Tibial nerve (tissue), 4 donors: ENCODE results near the gene AQP1. TPM values are rescaled to one million over a fixed set of nuclear protein-coding genes. Genes with fewer than 3 reads are reported as not detected.
A peak's percentile ranks its signal among the peaks of the same experiment; 100 is the strongest.

ENCODE experiments used
- DNase-seq, 2 donors: peaks; one replicate each; pipeline ENCODE4 v3.0.0-alpha.2; 2019; ENCODE audit warnings: low spot score in 2 of 2
- H3K27ac ChIP-seq, 4 donors: fragments of 200-600 bp; sonication (generic) in 3 of 4; one replicate each; pipeline ENCODE4 v1.5.1; 2017 to 2019; ENCODE audit warnings: mild to moderate bottlenecking in 1 of 4
- H3K27me3 ChIP-seq, 2 donors: fragments of 200-600 bp; sonication (generic) in 1 of 2; one replicate each; pipeline versions ENCODE4 v1.5.1 to v1.6.0; 2017 to 2019
- H3K36me3 ChIP-seq, 3 donors: fragments of 200-600 bp; sonication (generic); one replicate each; pipeline ENCODE4 v1.5.1; 2018 to 2019
- H3K4me1 ChIP-seq, 4 donors: fragments of 200-600 bp; sonication (generic) in 3 of 4; one replicate each; pipeline ENCODE4 v1.5.1; 2017 to 2019
- H3K4me3 ChIP-seq, 4 donors: fragments of 200-600 bp; sonication (generic) in 3 of 4; one replicate each; pipeline ENCODE4 v1.5.1; 2017 to 2019; ENCODE audit warnings: mild to moderate bottlenecking in 1 of 4, moderate library complexity in 1 of 4
- H3K9me3 ChIP-seq, 4 donors: fragments of 200-600 bp; sonication (generic) in 3 of 4; one replicate each; pipeline ENCODE4 v1.5.1; 2017 to 2019
- CTCF ChIP-seq, 5 experiments: fragments of 200-600 bp in 3 of 5; fragments of 450-650 bp in 2 of 5; sonication (generic) in 3 of 5; IDR thresholded peaks; one replicate each; pipeline ENCODE4 v1.5.1; 2016 to 2019; ENCODE audit warnings: antibody characterized with exemption in 5 of 5, mild to moderate bottlenecking in 3 of 5, moderate library complexity in 2 of 5
- EP300 ChIP-seq, 2 donors: sonication (generic); formaldehyde crosslinking; IDR thresholded peaks; one replicate each; pipeline ENCODE4 v1.6.1; 2017; ENCODE audit warnings: antibody characterized with exemption in 2 of 2, mild to moderate bottlenecking in 1 of 2
- POLR2A ChIP-seq, 2 donors: fragments of 450-650 bp; IDR thresholded peaks; one replicate each; pipeline ENCODE4 v1.6.1; 2017; ENCODE audit warnings: antibody characterized with exemption in 2 of 2, mild to moderate bottlenecking in 2 of 2, moderate library complexity in 2 of 2
- WGBS, 2 donors: methylation state at CpG; one replicate each; pipeline ENCODE4 v1.1.5; 2018; 5-methylcytosine and 5-hydroxymethylcytosine counted together
- total RNA-seq, 4 donors: library from RNA; depleted of rRNA; stranded (reverse); fragments of >200 nt; gene quantifications; one replicate each; pipeline ENCODE4 v1.1.0, GENCODE V29; 2016

The AQP1 gene
- total RNA-seq, 4 donors from 2014 or later = 352 to 818 (median 624) TPM

- no peaks in the 10 kb centered on the region for H3K36me3 ChIP-seq
- H3K4me3 ChIP-seq = peak overlapping the region; percentile 14 to 49 (median 26)
- no peak for TF ChIP-seq EP300 (IDR thresholded peaks at IDR 0.05)
- H3K4me1 ChIP-seq = peaks cover 0 to 95% (median 18%) of the 10 kb centered on the region in 4 donors
- no peaks in the 10 kb centered on the region for H3K27me3 ChIP-seq
- peak overlapping the region in 3 of 4 donors; percentile 56 to 78 (median 65) for H3K27ac ChIP-seq
- DNase-seq = no peak
- H3K9me3 ChIP-seq = no peaks in the 10 kb centered on the region
- WGBS, 2 donors = 64 to 71% methylated on average over 15 to 16 of the region's 17 CpGs
Observed at GRCh38 chr7:30912986-30913811, 1.5 kb downstream of the AQP1 start.

GRCh38 chr7:30913821-30914515 lies 2.3 kb downstream of the AQP1 start:
- Histone ChIP-seq H3K27ac (peak overlapping the region in 3 of 4 donors; percentile 56 to 78 (median 65)), H3K4me3 (peak overlapping the region; percentile 12 to 49 (median 26)), H3K36me3 (no peaks in the 10 kb centered on the region), H3K4me1 (peaks cover 0 to 95% (median 17%) of the 10 kb centered on the region in 4 donors), H3K27me3 (no peaks in the 10 kb centered on the region), H3K9me3 (no peaks in the 10 kb centered on the region)
- WGBS, 2 donors = 87% methylated on average over 15 to 16 of the region's 16 CpGs
- no peak for DNase-seq
- TF ChIP-seq EP300 (IDR thresholded peaks at IDR 0.05) = no peak
- TF ChIP-seq POLR2A (IDR thresholded peaks at IDR 0.05) = no peak
- TF ChIP-seq CTCF (IDR thresholded peaks at IDR 0.05) = no peak

GRCh38 chr7:30914596-30914995 lies 2.9 kb downstream of the AQP1 start:
- WGBS, 2 donors = 33 to 57% methylated on average over 4 of the region's 4 CpGs
- no peak for DNase-seq
- Histone ChIP-seq H3K4me1 (peaks cover 0 to 94% (median 17%) of the 10 kb centered on the region in 4 donors), H3K9me3 (no peaks in the 10 kb centered on the region), H3K27ac (peak overlapping the region in 3 of 4 donors; percentile 56 to 78 (median 65)), H3K36me3 (no peaks in the 10 kb centered on the region), H3K27me3 (no peaks in the 10 kb centered on the region), H3K4me3 (peak overlapping the region in 3 of 4 donors; percentile 20 to 49 (median 31))
- TF ChIP-seq CTCF (IDR thresholded peaks at IDR 0.05) (no peak), EP300 (IDR thresholded peaks at IDR 0.05) (no peak), POLR2A (IDR thresholded peaks at IDR 0.05) (no peak)

- Histone ChIP-seq H3K4me3 (peak overlapping the region in 2 of 4 donors; percentile 0 to 49), H3K27ac (peak overlapping the region in 3 of 4 donors; percentile 56 to 78 (median 65)), H3K27me3 (no peaks in the 10 kb centered on the region), H3K9me3 (no peaks in the 10 kb centered on the region), H3K4me1 (peaks cover 0 to 94% (median 17%) of the 10 kb centered on the region in 4 donors), H3K36me3 (no peaks in the 10 kb centered on the region)
- DNase-seq = no peak
- no peak for TF ChIP-seq CTCF (IDR thresholded peaks at IDR 0.05)
- no peak for TF ChIP-seq EP300 (IDR thresholded peaks at IDR 0.05)
- no peak for TF ChIP-seq POLR2A (IDR thresholded peaks at IDR 0.05)
- 72 to 76% methylated on average over 11 of the region's 11 CpGs for WGBS, 2 donors
Observed at GRCh38 chr7:30915005-30915601, 3.5 kb downstream of the AQP1 start.

- Histone ChIP-seq H3K36me3 (no peaks in the 10 kb centered on the region), H3K4me1 (peaks cover 0 to 94% (median 15%) of the 10 kb centered on the region in 4 donors), H3K27me3 (no peaks in the 10 kb centered on the region), H3K9me3 (no peaks in the 10 kb centered on the region), H3K27ac (peak overlapping the region in 3 of 4 donors; percentile 58 to 78 (median 65)), H3K4me3 (peak overlapping the region in 1 of 4 donors; percentile 49)
- TF ChIP-seq POLR2A (IDR thresholded peaks at IDR 0.05) (no peak), CTCF (IDR thresholded peaks at IDR 0.05) (no peak), EP300 (IDR thresholded peaks at IDR 0.05) (no peak)
- 53 to 62% methylated on average over 6 of the region's 6 CpGs for WGBS, 2 donors
- DNase-seq = no peak
Observed at GRCh38 chr7:30915751-30916150, 4.1 kb downstream of the AQP1 start.
